GDM1 (cell line): Measurements from ENCODE around the gene ENG.
A peak's percentile ranks its signal among the peaks of the same experiment; 100 is the strongest.

Experiments
- DNase-seq: peaks from one replicate; lab custom pipeline; 2025; lab: John Stamatoyannopoulos, UW

Gene ENG

GRCh38 chr9:127813686-127814226, 40.7 kb downstream of the ENG start:
- DNase-seq: no peak

GRCh38 chr9:127812936-127813675, 41.4 kb downstream of the ENG start:
- DNase-seq: no peak

GRCh38 chr9:127812011-127812410, 42.4 kb downstream of the ENG start:
- no peak for DNase-seq

GRCh38 chr9:127810378-127811187, 43.9 kb downstream of the ENG start:
- no peak for DNase-seq

GRCh38 chr9:127809540-127810377, 44.7 kb downstream of the ENG start:
- DNase-seq: no peak

- DNase-seq: no peak
Measured at GRCh38 chr9:127809002-127809539, 45.4 kb downstream of the ENG start.

- no peak for DNase-seq
Measured at GRCh38 chr9:127808347-127809001, 46.0 kb downstream of the ENG start.

GRCh38 chr9:127806871-127807270, 47.6 kb downstream of the ENG start:
- DNase-seq: no peak

- DNase-seq: peak; percentile 9
Measured at GRCh38 chr9:127805620-127806019, 48.8 kb downstream of the ENG start.

GRCh38 chr9:127803507-127804352, 50.7 kb downstream of the ENG start:
- no peak for DNase-seq

GRCh38 chr9:127802576-127803443, 51.6 kb downstream of the ENG start, which contains the start of gene FPGS:
FPGS (plus strand) TSS chr9:127802882; CDS start chr9:127802925, 43 bp downstream.
- DNase-seq: peak; percentile 86

GRCh38 chr9:127801955-127802575, 52.4 kb downstream of the ENG start:
- DNase-seq: no peak

GRCh38 chr9:127796852-127797370, 57.5 kb downstream of the ENG start:
- DNase-seq: peak; percentile 42

GRCh38 chr9:127796225-127796813, 58.1 kb downstream of the ENG start:
- no peak for DNase-seq

- no peak for DNase-seq
Measured at GRCh38 chr9:127794001-127794791, 60.3 kb downstream of the ENG start.

- no peak for DNase-seq
Measured at GRCh38 chr9:127793093-127793708, 61.3 kb downstream of the ENG start.
